Heart right ventricle (tissue), 16 donors: ENCODE data around the gene PSMA3. TPM values are rescaled to one million over a fixed set of nuclear protein-coding genes. Genes with fewer than 3 reads are reported as not detected.
A peak's percentile ranks its signal among the peaks of the same experiment; 100 is the strongest.
"Not testable (repeated sequence)": the region's sequence is repeated elsewhere in the genome, so short reads cannot be mapped to it uniquely, and the experiment has no call there.

Experiments
- ATAC-seq, 8 donors: fragments of 200-7000 bp; cut with Tn5 transposase; one replicate each; pipeline ENCODE4 v1.9.1; 2020; ENCODE audit warnings: mild to moderate bottlenecking in 8 of 8, moderate library complexity in 8 of 8, moderate number of reproducible peaks in 1 of 8
- DNase-seq, 2 donors: peaks; one replicate each; pipeline ENCODE4 v3.0.0-alpha.2; 2020
- H3K27ac ChIP-seq, 10 donors: fragments of 200-600 bp; sonication (generic) in 2 of 10; one replicate each; pipeline versions ENCODE4 v1.5.0 to v1.8.0; 2020 to 2022; ENCODE audit warnings: mild to moderate bottlenecking in 3 of 10
- H3K27me3 ChIP-seq, 7 donors: fragments of 200-600 bp; one replicate each; pipeline ENCODE4 v1.8.0; 2021 to 2022; ENCODE audit warnings: mild to moderate bottlenecking in 2 of 7
- H3K36me3 ChIP-seq, 9 donors: fragments of 200-600 bp; sonication (generic) in 1 of 9; one replicate each; pipeline versions ENCODE4 v1.5.0 to v1.8.0; 2020 to 2022; ENCODE audit warnings: mild to moderate bottlenecking in 2 of 9
- H3K4me1 ChIP-seq, 9 donors: fragments of 200-600 bp; sonication (generic) in 1 of 9; one replicate each; pipeline versions ENCODE4 v1.5.0 to v1.8.0; 2020 to 2022; ENCODE audit warnings: mild to moderate bottlenecking in 4 of 9
- H3K4me3 ChIP-seq, 10 donors: fragments of 200-600 bp; sonication (generic) in 2 of 10; one replicate each; pipeline versions ENCODE4 v1.5.0 to v1.8.0; 2020 to 2022; ENCODE audit warnings: mild to moderate bottlenecking in 7 of 10, moderate library complexity in 2 of 10
- H3K9me3 ChIP-seq, 11 donors: fragments of 200-600 bp in 10 of 11; sonication (generic) in 2 of 11; one replicate each; pipeline versions ENCODE4 v1.5.0 to v1.8.0; 2013 to 2022; ENCODE audit warnings: mild to moderate bottlenecking in 2 of 11, control low read depth in 1 of 11, moderate library complexity in 1 of 11
- WGBS, 2 donors: extraction: QIAGEN DNeasy Blood & Tissue Kit; methylation state at CpG; one replicate each; pipeline ENCODE4 v1.1.7; 2013; ENCODE audit warnings: inconsistent platforms in 1 of 2; 5-methylcytosine and 5-hydroxymethylcytosine counted together
- intact Hi-C, 10 donors: fragments of 100-400 bp; cut with DNase I; formaldehyde crosslinking; loops; one replicate each; pipeline versions ENCODE4 v1.11.1 to v1.14.2; 2022
- polyA plus RNA-seq, 2 donors: library from polyadenylated mRNA; stranded (reverse); fragments of 200-250 nt; gene quantifications; one replicate each; pipeline ENCODE4 v1.2.3, GENCODE V29; 2013
- total RNA-seq, 10 donors: library from RNA; stranded (reverse); fragmentation: NEBNext Ultra II Directional in 3 of 10; extraction: Animal tissue kit (Norgen Biotek cat#: 25700) in 3 of 10; gene quantifications; one replicate each; pipeline versions ENCODE4 v1.2.1 to v1.2.4, GENCODE V29; 2021 to 2023
- TF ChIP-seq, protein P1 (sequence below), 9 donors: fragments of 200-600 bp; sonication (generic) in 2 of 9; IDR thresholded peaks; one replicate each; pipeline versions ENCODE4 v1.5.0 to v1.8.0; 2021 to 2022; ENCODE audit warnings: antibody characterized with exemption in 9 of 9, mild to moderate bottlenecking in 5 of 9, moderate library complexity in 1 of 9
- donor health status: Arrhythmogenic right ventricular cardiomyopathy.
- donor health status: ischemic (EF 13 %, LVEDD 7.1; RV severe dilation, severe dysfunction).
- donor health status: healthy with polysubstance abuse.
- donor health status: DM: no; HTN: yes; CAD: no.
- donor health status: DM: no; HTN: no; CAD: no.
- donor health status: ischemic (EF 25% LVEDD 6.9; RV normal size, moderate dysfunction).
- donor health status: ischemic (EF 25% LVEDD 5.7; RV mildly dilated, moderate dysfunction).
- donor health status: healthy.
- donor health status: DM: yes; HTN: yes; CAD: no.
- donor health status: Ischemic cardiomyopathy.
- donor health status: ischemic (EF 35%, LVEDD 5.7; RV mildly dilated, moderate dysfunction).
- donor health status: nonischemic (EF 11% LVEDD 7.7; RV severe dilation, severe dysfunction).
- donor health status: DM: yes; HTN: yes; CAD: no.
- donor health status: PGD.
- donor health status: ischemic (EF 29% LVEDD 5.4; RV normal size, mild dysfunction).
- donor health status: nonischemic (EF 23%, LVEDD 6.1; RV moderate dilation, normal function).

The PSMA3 gene
- total and polyA plus RNA-seq, 12 donors, result 122 to 235 (median 156) TPM

DNA sequence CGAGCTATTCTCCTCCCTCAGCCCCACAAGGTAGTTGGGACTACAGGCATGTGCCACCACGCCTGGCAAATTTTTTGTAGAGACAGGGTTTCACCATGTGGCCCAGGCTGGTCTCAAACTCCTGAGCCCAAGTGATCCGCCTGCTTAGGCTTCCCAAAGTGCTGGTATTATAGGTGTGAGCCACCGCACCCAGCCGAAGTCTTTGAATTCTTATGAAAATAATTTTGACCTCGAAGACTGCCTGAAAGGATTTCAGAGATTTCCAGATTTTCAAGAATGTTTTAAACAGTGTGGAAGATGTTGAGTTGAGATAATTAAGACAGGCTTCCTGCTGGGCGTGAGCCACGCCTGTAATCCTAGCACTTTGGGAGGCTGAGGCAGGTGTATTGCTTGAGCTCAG is 5.0 kb downstream of the PSMA3 start:
- 93 to 94% methylated on average over 8 of the region's 8 CpGs for WGBS, 2 donors
- no peak for ATAC-seq
- peaks cover 7 to 45% (median 28%) of the 10 kb centered on the region in 9 donors for H3K4me1 ChIP-seq

DNA sequence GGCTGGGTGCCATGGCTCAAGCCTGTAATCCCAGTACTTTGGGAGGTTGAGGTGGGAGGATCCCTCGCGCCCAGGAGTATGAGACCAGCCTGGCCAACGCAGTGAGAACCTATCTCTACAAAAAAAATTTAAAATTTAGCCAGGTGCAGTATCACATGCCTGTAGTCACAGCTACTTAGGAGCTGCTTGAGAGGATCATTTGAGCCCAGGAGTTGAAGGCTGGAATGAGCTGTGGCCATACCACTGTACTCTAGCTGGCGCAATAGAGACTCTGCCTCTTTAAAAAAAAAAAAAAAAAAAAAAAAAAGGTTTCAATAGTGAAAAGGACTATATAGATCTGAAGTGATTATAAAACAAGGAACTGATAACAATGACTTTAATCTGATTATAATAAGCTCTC is 13.5 kb downstream of the PSMA3 start:
- H3K27ac ChIP-seq, result no peak overlapping the region
- ATAC-seq (peak in 1 of 8 donors; percentile 30), DNase-seq (no peak)
- intact Hi-C loops, result no loop called here
- H3K27me3 ChIP-seq, result no peaks in the 10 kb centered on the region
- 97 to 98% methylated on average over 4 of the region's 4 CpGs for WGBS, 2 donors
- no peak overlapping the region for H3K4me3 ChIP-seq
- peaks cover 0 to 7% (median 0%) of the 10 kb centered on the region in 9 donors for H3K4me1 ChIP-seq
- H3K9me3 ChIP-seq, result no peaks in the 10 kb centered on the region
- TF ChIP-seq, protein P1, sequence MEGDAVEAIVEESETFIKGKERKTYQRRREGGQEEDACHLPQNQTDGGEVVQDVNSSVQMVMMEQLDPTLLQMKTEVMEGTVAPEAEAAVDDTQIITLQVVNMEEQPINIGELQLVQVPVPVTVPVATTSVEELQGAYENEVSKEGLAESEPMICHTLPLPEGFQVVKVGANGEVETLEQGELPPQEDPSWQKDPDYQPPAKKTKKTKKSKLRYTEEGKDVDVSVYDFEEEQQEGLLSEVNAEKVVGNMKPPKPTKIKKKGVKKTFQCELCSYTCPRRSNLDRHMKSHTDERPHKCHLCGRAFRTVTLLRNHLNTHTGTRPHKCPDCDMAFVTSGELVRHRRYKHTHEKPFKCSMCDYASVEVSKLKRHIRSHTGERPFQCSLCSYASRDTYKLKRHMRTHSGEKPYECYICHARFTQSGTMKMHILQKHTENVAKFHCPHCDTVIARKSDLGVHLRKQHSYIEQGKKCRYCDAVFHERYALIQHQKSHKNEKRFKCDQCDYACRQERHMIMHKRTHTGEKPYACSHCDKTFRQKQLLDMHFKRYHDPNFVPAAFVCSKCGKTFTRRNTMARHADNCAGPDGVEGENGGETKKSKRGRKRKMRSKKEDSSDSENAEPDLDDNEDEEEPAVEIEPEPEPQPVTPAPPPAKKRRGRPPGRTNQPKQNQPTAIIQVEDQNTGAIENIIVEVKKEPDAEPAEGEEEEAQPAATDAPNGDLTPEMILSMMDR (IDR thresholded peaks at IDR 0.05), result no peak
- peaks cover 0 to 100% (median 76%) of the 10 kb centered on the region in 9 donors for H3K36me3 ChIP-seq

More for the DNA sequence above, 5.0 kb downstream of the PSMA3 start:
- intact Hi-C loops, result loop anchor here in 7 of 10 donors (5.0 to 10.0 kb wide), 2 partner anchors 45 to 48 kb away; partner anchors contain the start of gene ARID4A (in 7 of the 7)
- TF ChIP-seq, protein P1 (IDR thresholded peaks at IDR 0.05), result no peak
- Histone ChIP-seq H3K27me3 (no peaks in the 10 kb centered on the region), H3K4me3 (no peak overlapping the region), H3K36me3 (peaks cover 0 to 76% (median 32%) of the 10 kb centered on the region in 9 donors), H3K9me3 (no peaks in the 10 kb centered on the region), H3K27ac (no peak overlapping the region)
- DNase-seq, result no peak

DNA sequence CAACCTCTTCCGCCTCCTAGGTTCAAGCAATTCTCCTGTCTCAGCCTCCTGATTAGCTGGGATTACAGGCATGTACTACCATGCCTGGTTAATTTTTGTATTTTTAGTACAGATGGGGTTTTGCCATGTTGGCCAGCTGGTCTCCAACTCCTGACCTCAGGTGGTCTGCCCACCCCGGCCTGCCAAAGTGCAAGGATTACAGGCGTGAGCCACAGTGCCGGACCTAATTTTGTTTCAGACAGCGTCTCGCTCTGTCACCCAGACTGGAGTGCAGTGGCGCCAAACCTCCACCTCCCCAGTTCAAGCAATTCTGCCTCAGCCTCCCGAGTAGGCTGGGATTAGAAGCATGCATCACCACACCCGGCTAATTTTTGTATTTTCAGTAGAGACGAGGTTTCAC is 17.4 kb downstream of the PSMA3 start:
- H3K9me3 ChIP-seq, DNase-seq, H3K4me1 ChIP-seq, H3K27me3 ChIP-seq, H3K27ac ChIP-seq, intact Hi-C loops, H3K4me3 ChIP-seq: not testable (repeated sequence)
- WGBS, 2 donors, result 94 to 96% methylated on average over 10 of the region's 10 CpGs
- H3K36me3 ChIP-seq, result peaks cover 0 to 100% (median 82%) of the 10 kb centered on the region in 9 donors
- peak in 2 of 8 donors; percentile 12 to 18 for ATAC-seq

DNA sequence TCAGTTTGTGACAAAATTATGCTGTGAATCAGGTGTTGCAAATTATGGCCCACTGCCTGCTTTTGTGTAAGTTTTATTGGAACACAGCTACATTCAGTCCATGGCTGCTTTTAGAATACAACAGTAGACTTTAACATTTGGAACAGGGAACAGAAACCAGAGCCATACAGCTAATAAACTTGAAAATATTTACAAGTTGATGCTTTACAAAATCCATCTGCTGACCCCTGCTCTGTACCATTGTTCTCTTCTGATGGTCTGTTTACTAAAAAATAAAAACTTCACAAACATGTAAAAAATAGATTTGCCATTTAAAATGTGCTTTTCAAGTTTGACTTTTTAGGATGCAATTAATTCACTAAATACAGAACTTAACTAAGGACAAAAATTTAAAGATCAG is 20.8 kb downstream of the PSMA3 start:
- Histone ChIP-seq H3K27me3 (no peaks in the 10 kb centered on the region), H3K9me3 (no peaks in the 10 kb centered on the region), H3K27ac (no peak overlapping the region), H3K36me3 (peaks cover 0 to 100% (median 83%) of the 10 kb centered on the region in 9 donors), H3K4me1 (peaks cover 0 to 4% (median 0%) of the 10 kb centered on the region in 9 donors), H3K4me3 (no peak overlapping the region)
- ATAC-seq (no peak), DNase-seq (no peak)
- intact Hi-C loops, result no loop called here
- TF ChIP-seq, protein P1 (IDR thresholded peaks at IDR 0.05), result no peak

DNA sequence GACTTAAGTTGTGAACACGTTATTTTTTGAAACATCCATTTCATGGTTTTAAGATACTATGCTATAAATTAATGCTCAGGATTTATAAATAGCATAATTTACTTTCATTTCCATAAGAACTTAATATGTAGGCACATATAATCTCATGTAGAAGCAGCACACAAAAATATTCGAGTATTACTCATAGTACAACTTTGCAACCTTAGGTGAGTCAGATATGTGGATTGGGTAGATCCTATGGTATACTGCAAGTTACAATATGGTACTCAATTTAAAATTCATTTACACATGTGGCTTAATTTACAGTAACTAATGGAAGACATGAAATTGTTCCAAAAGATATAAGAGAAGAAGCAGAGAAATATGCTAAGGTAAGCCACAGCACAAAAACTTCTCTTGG is 26.0 kb downstream of the PSMA3 start:
- H3K27ac ChIP-seq, result peak overlapping the region in 3 of 10 donors; percentile 1 to 31 (median 17)
- WGBS, 2 donors, result 88% methylated on average over 2 of the region's 2 CpGs
- DNase-seq, result no peak
- intact Hi-C loops, result no loop called here
- H3K9me3 ChIP-seq, result no peaks in the 10 kb centered on the region
- no peak for ATAC-seq
- H3K4me3 ChIP-seq, result no peak overlapping the region
- H3K4me1 ChIP-seq, result peaks cover 0 to 51% (median 21%) of the 10 kb centered on the region in 9 donors
- TF ChIP-seq, protein P1 (IDR thresholded peaks at IDR 0.05), result no peak
- no peaks in the 10 kb centered on the region for H3K27me3 ChIP-seq
- H3K36me3 ChIP-seq, result peaks cover 0 to 100% (median 57%) of the 10 kb centered on the region in 9 donors
